Neural progenitor cell (in vitro differentiated cells): ENCODE results near the gene RRAS2.

Experiments
- CTCF ChIP-seq: fragments of 200-600 bp; sonication (generic); IDR thresholded peaks from 2 replicates; pipeline ENCODE4 v1.5.1; 2017; ENCODE audit warnings: antibody characterized with exemption, mild to moderate bottlenecking
- EZH2 ChIP-seq: fragments of 200-600 bp; sonication (generic); IDR thresholded peaks from 2 replicates; pipeline ENCODE4 v1.6.1; 2017; ENCODE audit warnings: antibody characterized with exemption, mild to moderate bottlenecking, moderate library complexity
- EZH2phosphoT487 ChIP-seq: fragments of 200-600 bp; sonication (generic); IDR thresholded peaks from 2 replicates; pipeline ENCODE4 v1.6.1; 2017; ENCODE audit warnings: antibody characterized with exemption

- TF ChIP-seq CTCF: no peak
- TF ChIP-seq EZH2phosphoT487: no peak
- TF ChIP-seq EZH2: no peak
Measured at GRCh38 chr11:14270690-14271542, 88.1 kb downstream of the RRAS2 start.
